Limb (tissue), 2 donors: ENCODE data around the gene IARS2.
"Not testable (repeated sequence)": the region's sequence is repeated elsewhere in the genome, so short reads cannot be mapped to it uniquely, and the experiment has no call there.

Experiments
- DNase-seq, 2 donors: peaks; one replicate each; pipeline ENCODE4 v3.0.0-alpha.2; 2016; ENCODE audit errors: extremely low spot score in 2 of 2

Gene IARS2

GRCh38 chr1:220094016-220094911 is at the start of gene IARS2:
Gene IARS2, plus strand, starts transcription at chr1:220094132. Its CDS starts 85 bp downstream, at chr1:220094217.
- DNase-seq = peak; percentile 88 to 92

GRCh38 chr1:220044678-220045355 is 49.1 kb upstream of the IARS2 start:
- no peak for DNase-seq

GRCh38 chr1:220045356-220046051 is 48.4 kb upstream of the IARS2 start:
- DNase-seq = no peak

GRCh38 chr1:220046052-220046930 is 47.6 kb upstream of the IARS2 start, which contains the start of gene EPRS1:
Gene EPRS1, minus strand, starts transcription at chr1:220046505. Its CDS starts 117 bp downstream, at chr1:220046388.
- peak; percentile 94 to 97 for DNase-seq

- no peak for DNase-seq
Measured at GRCh38 chr1:220056374-220056773, 37.6 kb upstream of the IARS2 start.

- no peak for DNase-seq
Measured at GRCh38 chr1:220060876-220061275, 33.1 kb upstream of the IARS2 start.

DNA sequence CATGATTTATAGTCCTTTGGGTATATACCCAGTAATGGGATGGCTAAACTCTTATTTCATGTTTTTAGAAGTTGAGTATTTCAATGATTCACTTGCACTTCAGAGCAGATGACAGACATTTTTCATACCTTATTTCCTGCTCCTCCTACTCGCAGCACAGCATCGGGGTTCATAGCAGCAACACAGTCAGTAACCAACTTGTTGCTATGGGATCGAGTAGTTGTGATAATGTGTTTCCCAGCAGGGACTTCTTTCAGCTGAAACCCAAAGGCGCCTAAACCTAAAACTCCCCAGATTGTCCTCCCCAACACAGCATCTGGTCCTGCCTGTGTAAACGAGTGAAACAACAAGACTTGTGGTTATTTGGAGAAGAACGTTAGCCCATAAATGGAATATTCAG is 31.3 kb upstream of the IARS2 start:
- DNase-seq = no peak

DNA sequence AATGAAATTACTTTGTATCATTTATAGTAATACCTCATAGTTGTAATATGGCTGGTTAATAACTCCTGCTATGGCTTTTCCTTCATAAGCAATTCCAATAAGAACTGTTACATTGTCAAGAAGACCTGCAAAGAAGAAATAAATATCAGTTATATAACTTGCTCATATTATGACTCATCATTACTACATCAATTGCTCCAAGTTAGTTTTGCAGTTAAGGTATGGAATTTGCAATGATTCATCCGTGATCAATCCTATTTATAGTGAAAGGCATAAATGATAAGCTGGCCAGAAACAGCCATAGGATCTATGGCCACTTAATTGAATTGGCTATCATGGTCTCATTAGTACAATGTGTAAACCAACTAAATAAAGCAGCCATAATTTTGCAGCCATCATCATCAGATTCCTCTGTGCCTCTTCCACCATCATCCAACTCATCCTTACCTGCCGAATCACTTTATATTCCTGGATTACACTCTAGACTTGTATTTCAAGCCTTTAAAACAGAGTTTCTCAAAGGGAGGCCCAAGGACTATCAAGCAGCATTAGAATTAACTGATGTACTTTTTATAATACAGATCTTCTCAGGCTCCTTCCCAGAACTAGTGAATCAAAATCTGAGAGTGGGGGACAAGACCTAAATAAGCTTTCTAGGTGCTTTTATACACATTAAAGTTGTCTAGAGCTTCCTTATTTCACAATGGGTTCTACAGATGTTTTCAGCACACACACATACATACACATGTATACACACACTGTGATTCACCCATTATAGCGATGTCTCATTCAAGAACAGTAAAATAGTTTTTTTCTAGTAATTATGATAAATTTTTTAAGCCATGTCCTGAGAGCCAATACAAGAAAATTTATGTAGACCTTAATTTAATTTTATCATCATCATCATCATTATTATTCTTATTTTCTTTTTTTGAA is 26.4 kb upstream of the IARS2 start:
- DNase-seq = no peak

GRCh38 chr1:220076861-220077762 is 16.8 kb upstream of the IARS2 start:
- no peak for DNase-seq

- DNase-seq = no peak
Measured at GRCh38 chr1:220077887-220078286, 16.0 kb upstream of the IARS2 start.

DNA sequence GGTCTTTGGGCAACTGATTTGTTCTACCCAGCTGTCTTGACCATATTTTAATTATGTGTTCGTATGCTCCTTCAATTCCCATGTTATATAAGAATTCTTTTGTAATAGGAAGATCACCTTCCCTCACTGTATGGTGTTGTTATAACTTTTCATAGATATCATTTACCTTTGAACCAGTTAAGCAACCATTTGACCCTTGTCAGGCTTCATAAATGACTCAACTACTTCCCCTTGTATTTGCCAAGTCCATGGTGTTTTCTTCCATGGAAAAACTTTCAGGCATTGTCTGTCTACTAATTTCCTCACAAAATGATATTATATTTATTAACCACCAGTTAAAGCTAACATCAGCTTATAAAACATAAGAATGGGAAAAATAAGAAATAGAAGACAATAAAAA is 9.5 kb upstream of the IARS2 start:
- DNase-seq = no peak

DNA sequence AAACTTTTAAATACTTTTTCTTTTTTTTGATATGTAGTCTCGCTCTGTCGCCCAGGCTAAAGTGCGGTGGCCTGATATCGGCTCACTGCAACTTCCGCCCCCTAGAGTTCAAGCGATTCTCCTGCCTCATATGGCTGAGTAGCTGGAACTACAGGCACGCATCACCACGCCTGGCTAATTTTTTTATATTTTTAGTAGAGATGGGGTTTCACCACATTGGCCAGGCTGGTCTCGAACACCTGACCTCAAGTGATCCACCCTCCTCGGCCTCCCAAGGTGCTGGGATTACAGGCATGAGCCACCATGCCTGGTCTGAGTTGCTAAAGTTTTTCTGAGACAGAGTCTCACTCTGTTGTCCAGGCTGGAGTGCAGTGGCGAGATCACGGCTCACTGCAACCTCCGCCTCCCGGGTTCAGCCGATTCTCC is 7.7 kb upstream of the IARS2 start:
- DNase-seq = not testable (repeated sequence)

DNA sequence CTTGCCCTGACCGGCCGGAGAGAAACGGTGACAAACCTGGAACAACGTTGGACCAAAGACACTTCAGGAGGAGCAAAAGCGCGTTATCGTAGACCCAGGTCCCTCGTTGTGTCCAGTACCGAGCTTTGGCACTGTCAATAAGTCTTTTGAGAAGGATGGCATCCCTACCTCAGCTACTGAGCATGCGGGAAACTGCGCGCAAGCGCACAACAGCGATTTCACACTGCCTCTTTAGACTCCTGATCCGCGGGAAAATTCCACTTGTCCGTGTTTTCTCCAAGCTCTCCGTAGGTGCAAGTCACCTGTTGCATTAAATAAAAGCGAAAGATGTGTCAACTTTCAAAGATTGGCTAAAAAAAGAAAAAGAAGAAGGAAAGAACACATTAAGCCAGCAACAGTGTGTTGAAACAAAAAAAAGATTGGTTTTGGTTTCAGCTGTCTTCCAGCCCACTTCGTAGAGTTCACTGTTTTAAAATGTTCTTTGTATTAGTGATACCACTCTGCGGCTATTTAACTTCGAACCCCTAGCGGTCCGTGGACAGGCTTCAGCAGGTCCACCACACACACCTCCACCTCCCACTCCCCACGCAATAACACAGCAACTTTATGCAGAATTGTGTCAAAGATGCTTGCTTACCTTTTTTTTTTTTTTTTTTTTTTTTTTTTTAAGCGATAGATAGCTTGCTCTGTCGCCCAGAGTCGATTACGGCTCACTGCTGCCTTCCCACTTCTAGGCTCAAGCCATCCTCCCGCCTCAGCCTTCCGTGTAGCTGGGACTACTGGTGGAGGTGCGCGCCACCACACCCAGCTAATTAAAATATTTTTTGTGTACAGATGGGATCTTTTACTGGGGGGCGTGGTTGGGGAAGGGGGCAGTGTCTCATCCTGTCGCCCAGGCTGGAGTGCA is 4.0 kb upstream of the IARS2 start, which contains the start of gene BPNT1:
Gene BPNT1 (minus strand): TSS at position 139 of the 907 bp plus-strand sequence. CDS start 9,942 bp downstream, outside the sequence.
- DNase-seq = peak; percentile 94 to 95

- no peak for DNase-seq
Measured at GRCh38 chr1:220092694-220093093, 1.2 kb upstream of the IARS2 start.

- DNase-seq = no peak
Measured at GRCh38 chr1:220093361-220094015, 444 bp upstream of the IARS2 start.

DNA sequence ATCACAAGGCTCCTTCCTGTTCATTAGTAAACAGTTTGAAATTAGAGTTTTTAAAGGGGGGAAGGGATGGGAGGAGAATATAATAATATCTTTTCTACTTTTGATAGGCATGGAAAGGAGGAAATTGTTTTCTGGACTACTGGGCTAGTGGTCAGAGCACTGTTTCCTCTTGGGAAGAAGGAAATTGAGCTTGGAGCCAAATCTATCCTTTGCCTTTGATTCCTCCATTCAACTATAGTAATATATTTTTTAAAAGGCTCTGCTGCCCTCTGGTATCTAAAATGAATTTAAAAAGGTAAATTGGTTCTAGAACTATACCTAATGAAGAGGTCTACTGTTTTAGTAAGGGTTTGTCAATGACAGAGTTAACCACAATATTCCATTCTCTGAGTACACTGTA is 5.9 kb downstream of the IARS2 start:
- DNase-seq = no peak

DNA sequence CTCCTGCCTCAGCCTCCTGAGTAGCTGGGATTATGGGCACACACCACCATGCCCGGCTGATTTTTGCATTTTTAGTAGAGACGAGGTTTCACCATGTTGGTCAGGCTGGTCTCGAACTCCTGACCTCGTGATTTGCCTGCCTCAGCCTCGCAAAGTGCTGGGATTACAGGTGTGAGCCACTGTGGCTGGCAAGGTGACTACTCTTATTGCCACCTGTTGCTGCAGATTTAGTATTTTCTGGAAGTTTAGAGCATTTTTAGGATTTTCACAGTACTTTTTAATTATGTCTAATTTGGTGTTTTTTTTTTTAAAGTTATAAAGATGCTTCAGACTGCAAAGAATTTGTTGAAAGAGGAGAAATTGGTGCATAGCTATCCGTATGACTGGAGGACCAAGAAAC is 16.5 kb downstream of the IARS2 start:
- DNase-seq = not testable (repeated sequence)
